Right lobe of liver (tissue), 4 donors: ENCODE measurements around the gene HMGCS2.

Experiments used
- POLR2A ChIP-seq: fragments of 450-650 bp; IDR thresholded peaks from one replicate; pipeline ENCODE4 v1.6.1; 2017; ENCODE audit warnings: antibody characterized with exemption, mild to moderate bottlenecking
- TF ChIP-seq, protein P1 (sequence below), 4 donors: fragments of 200-600 bp in 3 of 4; fragments of 450-650 bp in 1 of 4; IDR thresholded peaks; one replicate each; pipeline versions ENCODE4 v1.5.1 to v1.8.0; 2016 to 2022; ENCODE audit warnings: antibody characterized with exemption in 4 of 4, mild to moderate bottlenecking in 2 of 4
- donor health status: DM: no; HTN: no; CAD: no.
- donor health status: DM: no; HTN: no; CAD: no.
- donor health status: DM: no; HTN: yes; CAD: no.

GRCh38 chr1:119794876-119795240 is 26.2 kb upstream of the HMGCS2 start:
- TF ChIP-seq, protein P1, sequence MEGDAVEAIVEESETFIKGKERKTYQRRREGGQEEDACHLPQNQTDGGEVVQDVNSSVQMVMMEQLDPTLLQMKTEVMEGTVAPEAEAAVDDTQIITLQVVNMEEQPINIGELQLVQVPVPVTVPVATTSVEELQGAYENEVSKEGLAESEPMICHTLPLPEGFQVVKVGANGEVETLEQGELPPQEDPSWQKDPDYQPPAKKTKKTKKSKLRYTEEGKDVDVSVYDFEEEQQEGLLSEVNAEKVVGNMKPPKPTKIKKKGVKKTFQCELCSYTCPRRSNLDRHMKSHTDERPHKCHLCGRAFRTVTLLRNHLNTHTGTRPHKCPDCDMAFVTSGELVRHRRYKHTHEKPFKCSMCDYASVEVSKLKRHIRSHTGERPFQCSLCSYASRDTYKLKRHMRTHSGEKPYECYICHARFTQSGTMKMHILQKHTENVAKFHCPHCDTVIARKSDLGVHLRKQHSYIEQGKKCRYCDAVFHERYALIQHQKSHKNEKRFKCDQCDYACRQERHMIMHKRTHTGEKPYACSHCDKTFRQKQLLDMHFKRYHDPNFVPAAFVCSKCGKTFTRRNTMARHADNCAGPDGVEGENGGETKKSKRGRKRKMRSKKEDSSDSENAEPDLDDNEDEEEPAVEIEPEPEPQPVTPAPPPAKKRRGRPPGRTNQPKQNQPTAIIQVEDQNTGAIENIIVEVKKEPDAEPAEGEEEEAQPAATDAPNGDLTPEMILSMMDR (IDR thresholded peaks at IDR 0.05), result no peak
- TF ChIP-seq POLR2A, result no peak
